GM15510 (cell line): ENCODE results near the gene HMGB1.

Experiments used
- POLR2A ChIP-seq: IDR thresholded peaks from 3 replicates; pipeline ENCODE4 v1.6.1; 2011; ENCODE audit warnings: borderline replicate concordance; ENCODE audit not compliant: insufficient read length; ENCODE audit errors: extremely low read depth

Gene HMGB1

GRCh38 chr13:30446126-30446500 lies 19.6 kb downstream of the HMGB1 start:
- TF ChIP-seq POLR2A = no peak

GRCh38 chr13:30443957-30444404 lies 21.8 kb downstream of the HMGB1 start:
- TF ChIP-seq POLR2A = peak; percentile 41

- no peak for TF ChIP-seq POLR2A
Observed at GRCh38 chr13:30442926-30443325, 22.8 kb downstream of the HMGB1 start.

GRCh38 chr13:30440910-30441703 lies 24.6 kb downstream of the HMGB1 start:
- TF ChIP-seq POLR2A = no peak

- no peak for TF ChIP-seq POLR2A
Observed at GRCh38 chr13:30438286-30438685, 27.4 kb downstream of the HMGB1 start.

- no peak for TF ChIP-seq POLR2A
Observed at GRCh38 chr13:30437177-30437576, 28.6 kb downstream of the HMGB1 start.

- TF ChIP-seq POLR2A = no peak
Observed at GRCh38 chr13:30435911-30436451, 29.8 kb downstream of the HMGB1 start.

- TF ChIP-seq POLR2A = no peak
Observed at GRCh38 chr13:30431269-30431940, 34.3 kb downstream of the HMGB1 start.

- no peak for TF ChIP-seq POLR2A
Observed at GRCh38 chr13:30429721-30430694, 35.7 kb downstream of the HMGB1 start.

- TF ChIP-seq POLR2A = no peak
Observed at GRCh38 chr13:30429235-30429634, 36.5 kb downstream of the HMGB1 start.

GRCh38 chr13:30423891-30424290 lies 41.8 kb downstream of the HMGB1 start:
- TF ChIP-seq POLR2A = no peak

GRCh38 chr13:30422054-30422839 lies 43.5 kb downstream of the HMGB1 start, which contains the start of gene UBE2L5:
Gene UBE2L5, plus strand, starts transcription at chr13:30422493. Its CDS starts 5,498 bp downstream, at chr13:30427991.
- peak; percentile 67 for TF ChIP-seq POLR2A
